OCI-LY7 (cell line): Measurements from ENCODE around the gene FN3KRP. TPM values are rescaled to one million over a fixed set of nuclear protein-coding genes. Genes with fewer than 3 reads are reported as not detected.

Source experiments
- BruUV-seq: library from RNA; stranded (reverse); fragments of 400-500 nt; replicated peaks from 2 replicates; lab custom pipeline; 2021; lab: Mats Ljungman, UMichigan
- CTCF ChIA-PET: fragments of 300-600 bp; sonication (Branson Sonifier 250); formaldehyde crosslinking; loops from one replicate; lab custom pipeline; 2022; ENCODE audit warnings: antibody characterized with exemption; ENCODE audit not compliant: unreplicated experiment; lab: Charles Lee
- POLR2A ChIA-PET: fragments of 300-600 bp; sonication (Branson Sonifier 250); formaldehyde crosslinking; loops from one replicate; lab custom pipeline; 2022; ENCODE audit warnings: antibody characterized with exemption; lab: Charles Lee
- DNase-seq: peaks from one replicate; pipeline ENCODE4 v3.0.0-alpha.2; 2015; ENCODE audit warnings: low spot score
- H2AFZ ChIP-seq: fragments of 200-600 bp; sonication (generic), shearing (Covaris generic); 2 replicates; pipeline ENCODE4 v1.6.1; 2014; ENCODE audit warnings: mild to moderate bottlenecking, antibody characterized with exemption, low read length, moderate library complexity
- H3K27ac ChIP-seq: fragments of 200-600 bp; sonication (generic); 2 replicates; pipeline ENCODE4 v1.5.1; 2014; ENCODE audit warnings: mixed run types, low read depth, mild to moderate bottlenecking, moderate library complexity, low read length, inconsistent platforms; ENCODE audit not compliant: poor library complexity, severe bottlenecking
- H3K36me3 ChIP-seq: fragments of 200-600 bp; sonication (generic); 2 replicates; pipeline ENCODE4 v1.6.1; 2014; ENCODE audit warnings: mild to moderate bottlenecking, antibody characterized with exemption, low read length, moderate library complexity, mixed read lengths; ENCODE audit not compliant: insufficient read depth
- H3K4me1 ChIP-seq: fragments of 200-600 bp; sonication (generic); 2 replicates; pipeline ENCODE4 v1.5.1; 2014; ENCODE audit warnings: mild to moderate bottlenecking, low read length; ENCODE audit not compliant: insufficient read depth, poor library complexity, severe bottlenecking
- H3K4me2 ChIP-seq: fragments of 200-600 bp; sonication (generic); 2 replicates; pipeline ENCODE4 v1.6.1; 2014; ENCODE audit warnings: mild to moderate bottlenecking, low read length
- H3K4me3 ChIP-seq: fragments of 200-600 bp; sonication (generic); 2 replicates; pipeline ENCODE4 v1.5.1; 2014; ENCODE audit warnings: mild to moderate bottlenecking, low read depth, low read length; ENCODE audit not compliant: poor library complexity, severe bottlenecking
- H3K79me2 ChIP-seq: fragments of 200-600 bp; sonication (generic); 2 replicates; pipeline ENCODE4 v1.6.1; 2016; ENCODE audit warnings: low read depth, mild to moderate bottlenecking, low read length, moderate library complexity, mixed read lengths; ENCODE audit not compliant: insufficient read depth
- H3K9me2 ChIP-seq: fragments of 200-600 bp; sonication (generic); 2 replicates; pipeline ENCODE4 v1.6.1; 2016; ENCODE audit warnings: mild to moderate bottlenecking, low read length, mixed read lengths; ENCODE audit not compliant: insufficient read depth
- H3K9me3 ChIP-seq: fragments of 200-600 bp; sonication (generic); 2 replicates; pipeline ENCODE4 v1.6.1; 2014; ENCODE audit warnings: mild to moderate bottlenecking, mixed run types, low read length, mixed read lengths
- H4K20me1 ChIP-seq: fragments of 200-600 bp; sonication (generic); 2 replicates; pipeline ENCODE4 v1.6.1; 2014; ENCODE audit warnings: mild to moderate bottlenecking, antibody characterized with exemption, low read length, moderate library complexity, mixed read lengths; ENCODE audit not compliant: insufficient read depth
- CTCF ChIP-seq: fragments of 200-600 bp; sonication (generic); conservative IDR thresholded peaks from 2 replicates; pipeline ENCODE4 v1.5.1; 2014; ENCODE audit warnings: mild to moderate bottlenecking, antibody characterized with exemption, low read length, moderate library complexity, mixed read lengths
- EZH2phosphoT487 ChIP-seq: fragments of 200-600 bp; sonication (generic); IDR thresholded peaks from 2 replicates; pipeline ENCODE4 v1.6.1; 2018; ENCODE audit warnings: low read depth, borderline replicate concordance, mild to moderate bottlenecking, mixed run types, antibody characterized with exemption, low read length, moderate library complexity, mixed read lengths
- intact Hi-C: fragments of 100-400 bp; cut with micrococcal nuclease; formaldehyde crosslinking; loops from one replicate; pipeline ENCODE4 v1.10.0; 2022; ENCODE audit not compliant: unreplicated experiment
- total RNA-seq, 2 experiments: library from RNA; depleted of rRNA in 1 of 2; stranded (reverse); fragments of >200 nt in 1 of 2; shearing (Covaris generic) in 1 of 2; gene quantifications; 2 replicates each; pipeline ENCODE4 v1.2.3, GENCODE V29; 2014 to 2022

FN3KRP gene
- total RNA-seq, 2 experiments from 2014 or later = 52.1 to 91.8 TPM

- CTCF ChIA-PET = no interaction called here
- Histone ChIP-seq H3K9me2 (no peaks in the 10 kb centered on the region), H3K4me1 (no peaks in the 10 kb centered on the region), H3K36me3 (peaks cover 86% of the 10 kb centered on the region), H2AFZ (no peak overlapping the region), H4K20me1 (no peaks in the 10 kb centered on the region), H3K4me2 (no peak overlapping the region), H3K27ac (no peak overlapping the region), H3K79me2 (no peaks in the 10 kb centered on the region), H3K4me3 (no peak overlapping the region), H3K9me3 (peaks cover 12% of the 10 kb centered on the region; the same call in 1 of the 2 replicates)
- DNase-seq = no peak
- BruUV-seq = no TSS peak
- intact Hi-C loops = loop anchor here (5.0 kb wide), 1 partner anchor 413 kb away; no protein-coding TSS in a partner anchor
- TF ChIP-seq EZH2phosphoT487 = no peak
- no peak for TF ChIP-seq CTCF
- POLR2A ChIA-PET = interaction anchor here (0.6 kb wide), 2 partner anchors 280 to 358 kb away, joined by 3 to 6 read pairs; no protein-coding TSS in a partner anchor
These were observed 48.9 kb downstream of the FN3KRP start for GRCh38 chr17:82765371-82765770.

GRCh38 chr17:82767041-82767754, 50.7 kb downstream of the FN3KRP start:
- intact Hi-C loops = loop anchor here (1.0 to 5.0 kb wide), 3 partner anchors 88 to 415 kb away; no protein-coding TSS in a partner anchor
- Histone ChIP-seq H3K9me2 (no peaks in the 10 kb centered on the region), H3K36me3 (peaks cover 90% of the 10 kb centered on the region), H3K4me3 (no peak overlapping the region), H3K9me3 (peaks cover 12% of the 10 kb centered on the region; the same call in 1 of the 2 replicates), H2AFZ (no peak overlapping the region), H3K27ac (no peak overlapping the region), H3K4me2 (no peak overlapping the region), H3K79me2 (no peaks in the 10 kb centered on the region), H3K4me1 (no peaks in the 10 kb centered on the region), H4K20me1 (no peaks in the 10 kb centered on the region)
- ChIA-PET CTCF (interaction anchor here (0.6 kb wide), 1 partner anchor 416 kb away, joined by 3 read pairs; no protein-coding TSS in a partner anchor), POLR2A (no interaction called here)
- TF ChIP-seq EZH2phosphoT487 (no peak), CTCF (peak; percentile 92)
- DNase-seq = peak; percentile 73
- BruUV-seq = no TSS peak

- no peaks in the 10 kb centered on the region for H3K79me2 ChIP-seq
- DNase-seq = no peak
- no peak overlapping the region for H3K4me3 ChIP-seq
- BruUV-seq = no TSS peak
- intact Hi-C loops = loop anchor here (5.0 kb wide), 1 partner anchor 417 kb away; no protein-coding TSS in a partner anchor
- H3K4me2 ChIP-seq = no peak overlapping the region
- POLR2A ChIA-PET = no interaction called here
- TF ChIP-seq EZH2phosphoT487 = no peak
- TF ChIP-seq CTCF = no peak
- H3K9me3 ChIP-seq = peaks cover 12% of the 10 kb centered on the region; the same call in 1 of the 2 replicates
- H3K36me3 ChIP-seq = peaks cover 86% of the 10 kb centered on the region
- H2AFZ ChIP-seq = no peak overlapping the region
- CTCF ChIA-PET = no interaction called here
- no peaks in the 10 kb centered on the region for H3K9me2 ChIP-seq
- no peak overlapping the region for H3K27ac ChIP-seq
- no peaks in the 10 kb centered on the region for H4K20me1 ChIP-seq
- H3K4me1 ChIP-seq = no peaks in the 10 kb centered on the region
These were observed 52.5 kb downstream of the FN3KRP start for GRCh38 chr17:82769041-82769440.
